ENCODE measurements around the gene SORCS1.

GRCh38 chr10:106894692-106895091 lies 269.8 kb downstream of the SORCS1 start:
- no peak for TF ChIP-seq CTCF (IDR thresholded peaks at IDR 0.05)
- TF ChIP-seq POLR2A (IDR thresholded peaks at IDR 0.05), result no peak

Data from right lobe of liver (tissue), 4 donors.